Spinal cord (tissue), 10 donors: Measurements from ENCODE around the gene KLHDC3. TPM values are rescaled to one million over a fixed set of nuclear protein-coding genes. Genes with fewer than 3 reads are reported as not detected.
A peak's percentile ranks its signal among the peaks of the same experiment; 100 is the strongest.

Experiments
- DNase-seq, 6 donors: peaks; one replicate each; pipeline versions ENCODE4 v3.0.0 to v3.0.0-alpha.2; 2013 to 2015; ENCODE audit warnings: low spot score in 6 of 6, low read depth in 4 of 6
- H3K27ac ChIP-seq: one replicate; pipeline ENCODE4 v1.5.1; 2013; ENCODE audit warnings: low read depth, low read length, control low read depth
- H3K27me3 ChIP-seq: one replicate; pipeline ENCODE4 v1.6.1; 2013; ENCODE audit warnings: low read length; ENCODE audit not compliant: control insufficient read depth, insufficient read depth
- H3K36me3 ChIP-seq: one replicate; pipeline ENCODE4 v1.6.1; 2013; ENCODE audit warnings: low read length; ENCODE audit not compliant: control insufficient read depth, insufficient read depth
- H3K4me1 ChIP-seq: one replicate; pipeline ENCODE4 v1.6.1; 2013; ENCODE audit warnings: low read length; ENCODE audit not compliant: control insufficient read depth, insufficient read depth
- H3K4me3 ChIP-seq: one replicate; pipeline ENCODE4 v1.5.1; 2013; ENCODE audit warnings: low read depth, low read length, control low read depth
- H3K9me3 ChIP-seq: one replicate; pipeline ENCODE4 v1.6.1; 2013; ENCODE audit warnings: low read length; ENCODE audit not compliant: control insufficient read depth, insufficient read depth
- WGBS: methylation state at CpG from one replicate; pipeline ENCODE4 v1.1.5; 2013; ENCODE audit warnings: missing lambda C conversion rate; ENCODE audit not compliant: insufficient coverage; 5-methylcytosine and 5-hydroxymethylcytosine counted together
- polyA plus RNA-seq, 2 donors: library from polyadenylated mRNA; unstranded; fragments of 120-200 nt; gene quantifications; one replicate each; pipeline ENCODE4 v1.2.1, GENCODE V29; 2013; ENCODE audit not compliant: insufficient read length in 2 of 2
- total RNA-seq, 2 donors: library from RNA; depleted of rRNA in 1 of 2; stranded (reverse); fragments of 120-200 nt in 1 of 2; fragments of >200 nt in 1 of 2; gene quantifications; one replicate each; pipeline versions ENCODE4 v1.2.3 to v1.2.4, GENCODE V29; 2013 to 2014
- donor health status: healthy.

Gene KLHDC3
- total and polyA plus RNA-seq, 4 donors = 106 to 136 (median 127) TPM

DNA sequence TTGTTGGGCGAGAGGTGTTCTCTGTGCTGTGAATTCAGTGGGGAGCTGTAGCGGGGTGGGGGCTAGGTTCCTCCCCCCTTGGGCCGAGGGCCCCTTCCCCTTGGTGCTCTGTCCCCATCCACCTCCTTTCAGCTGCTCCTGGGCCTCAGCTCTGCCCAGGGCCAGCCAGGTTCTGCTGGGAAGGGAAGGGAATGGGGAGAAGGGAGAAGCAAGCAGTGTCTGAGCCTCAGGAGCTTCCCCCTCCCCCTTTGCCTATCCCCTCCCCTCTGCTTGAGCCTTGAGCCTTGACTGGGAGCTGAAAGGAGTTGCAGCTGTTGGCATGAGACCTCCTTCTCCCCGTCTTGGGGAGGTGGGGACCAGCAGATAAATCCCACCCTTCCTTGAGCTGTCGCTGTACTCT is 6.8 kb downstream of the KLHDC3 start:
- peaks cover 66% of the 10 kb centered on the region for H3K36me3 ChIP-seq
- no CpG with 5 or more reads among the region's 5 CpGs for WGBS

DNA sequence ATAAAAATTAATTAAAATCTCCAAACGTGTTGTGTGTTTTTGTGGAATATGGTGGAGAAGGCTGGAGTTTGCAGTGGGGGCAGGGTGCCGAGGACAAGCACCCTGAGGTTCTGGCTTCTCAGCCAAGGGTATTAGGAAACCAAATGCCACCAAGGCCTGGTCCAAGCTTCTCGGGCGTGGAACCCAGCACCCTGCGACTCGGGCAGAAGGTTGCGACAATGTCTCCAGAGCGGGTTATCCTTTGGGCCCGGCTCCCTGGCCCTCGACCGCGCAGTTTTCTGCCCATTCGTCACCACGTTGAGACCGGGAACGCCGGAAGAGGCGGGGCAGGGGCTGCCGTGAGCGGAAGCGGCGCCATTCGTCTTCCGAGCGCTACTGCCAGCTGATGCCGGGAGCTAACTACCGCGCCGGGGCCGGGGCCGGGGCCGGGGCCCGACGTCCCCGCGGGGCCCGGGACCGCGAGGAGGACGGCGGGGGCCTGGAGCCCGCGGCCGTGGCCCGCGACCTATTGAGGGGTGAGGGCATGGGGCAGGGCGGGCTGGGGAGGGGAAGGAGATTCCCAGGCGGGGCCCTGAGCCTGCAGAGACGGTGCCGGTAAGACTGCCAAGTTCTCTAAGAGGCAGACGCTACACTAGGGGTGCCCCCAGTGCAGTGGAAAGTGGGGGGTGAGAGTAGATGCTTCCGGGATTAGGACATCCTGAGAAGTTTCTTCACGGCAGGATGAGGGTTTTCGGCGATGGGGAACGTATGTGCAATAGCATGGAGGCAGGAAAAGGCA is 7.4 kb downstream of the KLHDC3 start, which contains the start of gene RRP36:
RRP36 (plus strand) TSS at position 354 of the 778 bp plus-strand sequence; CDS start at position 386, 32 bp downstream.
- peak within 1 kb of the TSS; percentile 77 for H3K4me3 ChIP-seq
- no peaks in the 10 kb centered on the region for H3K27me3 ChIP-seq
- peaks cover 72% of the 10 kb centered on the region for H3K36me3 ChIP-seq
- H3K9me3 ChIP-seq = no peaks in the 10 kb centered on the region
- peak; percentile 46 to 92 (median 66) for DNase-seq
- peaks cover 30% of the 10 kb centered on the region for H3K4me1 ChIP-seq
- WGBS = under 1% methylated on average over 56 of the region's 56 CpGs
- H3K27ac ChIP-seq = peak within 1 kb of the TSS; percentile 92

More for the DNA sequence above, 6.8 kb downstream of the KLHDC3 start:
- H3K4me3 ChIP-seq = peak overlapping the region; percentile 77
- DNase-seq = no peak
- H3K4me1 ChIP-seq = peaks cover 36% of the 10 kb centered on the region
- H3K9me3 ChIP-seq = no peaks in the 10 kb centered on the region
- no peaks in the 10 kb centered on the region for H3K27me3 ChIP-seq
- peak overlapping the region; percentile 92 for H3K27ac ChIP-seq

DNA sequence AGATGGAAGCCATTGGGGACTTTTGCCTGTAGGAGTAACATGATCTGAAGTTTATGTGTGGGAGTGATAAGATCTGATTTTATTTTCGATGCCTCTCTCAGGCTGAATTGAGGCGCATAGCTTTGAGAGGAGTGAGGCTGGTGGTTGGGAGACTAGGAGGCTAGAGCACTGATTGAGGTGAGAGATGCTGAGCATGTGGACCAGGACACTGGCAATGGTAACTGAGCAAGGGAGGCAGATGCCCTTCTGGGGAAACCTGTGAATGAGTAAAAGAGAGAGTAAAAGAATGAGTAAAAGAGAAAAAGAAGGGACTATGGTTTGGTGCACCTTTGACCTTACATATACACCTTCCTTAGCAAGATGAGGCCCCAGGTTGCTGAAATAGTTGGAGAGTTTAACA is 10.4 kb downstream of the KLHDC3 start:
- no peak for DNase-seq
- 100% methylated on average over 2 of the region's 2 CpGs for WGBS
- H3K9me3 ChIP-seq = no peaks in the 10 kb centered on the region
- no peak overlapping the region for H3K4me3 ChIP-seq
- peaks cover 74% of the 10 kb centered on the region for H3K36me3 ChIP-seq
- H3K27ac ChIP-seq = no peak overlapping the region
- H3K4me1 ChIP-seq = peaks cover 22% of the 10 kb centered on the region
- no peaks in the 10 kb centered on the region for H3K27me3 ChIP-seq

DNA sequence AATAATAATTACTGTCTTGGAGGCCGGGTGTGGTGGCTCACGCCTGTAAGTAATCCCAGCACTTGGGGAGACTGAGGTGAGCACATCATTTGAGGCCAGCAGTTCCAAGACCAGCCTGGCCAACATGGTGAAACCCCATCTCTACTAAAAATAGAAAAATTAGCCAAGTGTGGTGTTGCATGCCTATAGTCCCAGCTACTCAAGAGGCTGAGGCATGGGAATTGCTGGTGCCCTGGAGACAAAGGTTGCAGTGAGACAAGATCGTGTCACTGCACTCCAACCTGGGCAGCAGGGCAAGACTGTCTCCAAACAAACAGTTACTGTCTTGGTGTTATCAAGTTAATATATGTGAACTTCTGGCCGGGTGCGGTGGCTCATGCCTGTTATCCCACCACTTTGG is 12.3 kb downstream of the KLHDC3 start:
- DNase-seq = no peak
- Histone ChIP-seq H3K36me3 (peaks cover 74% of the 10 kb centered on the region), H3K27me3 (no peaks in the 10 kb centered on the region), H3K27ac (no peak overlapping the region), H3K4me3 (no peak overlapping the region), H3K4me1 (peaks cover 12% of the 10 kb centered on the region), H3K9me3 (no peaks in the 10 kb centered on the region)
- 100% methylated on average over 3 of the region's 5 CpGs for WGBS

DNA sequence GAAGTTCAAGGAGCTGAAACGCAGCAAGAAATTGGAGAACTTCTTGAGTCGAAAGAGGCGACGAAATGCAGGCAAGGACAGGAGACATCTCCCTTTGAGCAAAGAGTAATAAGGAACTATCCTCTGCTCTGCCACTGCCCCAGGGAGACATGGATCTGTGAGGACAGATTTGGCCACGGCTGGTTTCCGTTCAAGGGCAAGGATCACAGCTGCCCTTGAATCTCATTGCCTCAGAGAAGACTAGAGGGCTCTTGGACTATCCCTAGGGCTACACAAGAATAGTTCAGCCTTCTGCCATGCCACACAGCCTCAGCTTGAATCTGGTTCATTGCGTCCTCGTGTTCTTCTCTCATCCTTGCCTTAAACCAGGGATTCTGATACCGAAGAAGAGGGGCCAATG is 15.1 kb downstream of the KLHDC3 start:
- Histone ChIP-seq H3K4me1 (no peaks in the 10 kb centered on the region), H3K27ac (no peak overlapping the region), H3K36me3 (peaks cover 79% of the 10 kb centered on the region), H3K9me3 (no peaks in the 10 kb centered on the region), H3K27me3 (no peaks in the 10 kb centered on the region), H3K4me3 (no peak overlapping the region)
- DNase-seq = no peak
- WGBS = 94% methylated on average over 9 of the region's 9 CpGs

DNA sequence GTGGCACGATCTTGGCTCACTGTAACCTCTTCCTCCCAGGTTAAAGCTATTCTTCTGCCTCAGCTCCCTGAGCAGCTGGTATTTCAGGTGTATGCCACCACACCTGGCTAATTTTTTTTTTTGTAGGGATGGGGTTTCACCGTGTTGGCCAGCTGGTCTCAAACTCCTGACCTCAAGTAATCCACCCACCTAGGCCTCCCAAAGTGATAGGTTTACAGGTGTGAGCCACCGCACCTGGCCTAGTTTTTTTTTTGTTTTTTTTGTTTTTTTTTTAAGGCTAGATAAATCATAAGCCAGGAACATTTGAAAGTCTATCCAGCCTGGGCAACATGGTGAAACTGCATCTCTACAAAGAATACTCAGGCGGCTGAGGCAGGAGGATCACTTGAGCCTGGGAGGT is 18.3 kb downstream of the KLHDC3 start:
- H3K36me3 ChIP-seq = peaks cover 76% of the 10 kb centered on the region
- no peaks in the 10 kb centered on the region for H3K4me1 ChIP-seq
- no peaks in the 10 kb centered on the region for H3K27me3 ChIP-seq
- no peaks in the 10 kb centered on the region for H3K9me3 ChIP-seq
- no peak for DNase-seq
- H3K27ac ChIP-seq = no peak overlapping the region
- 100% methylated on average over 1 of the region's 4 CpGs for WGBS
- H3K4me3 ChIP-seq = no peak overlapping the region

DNA sequence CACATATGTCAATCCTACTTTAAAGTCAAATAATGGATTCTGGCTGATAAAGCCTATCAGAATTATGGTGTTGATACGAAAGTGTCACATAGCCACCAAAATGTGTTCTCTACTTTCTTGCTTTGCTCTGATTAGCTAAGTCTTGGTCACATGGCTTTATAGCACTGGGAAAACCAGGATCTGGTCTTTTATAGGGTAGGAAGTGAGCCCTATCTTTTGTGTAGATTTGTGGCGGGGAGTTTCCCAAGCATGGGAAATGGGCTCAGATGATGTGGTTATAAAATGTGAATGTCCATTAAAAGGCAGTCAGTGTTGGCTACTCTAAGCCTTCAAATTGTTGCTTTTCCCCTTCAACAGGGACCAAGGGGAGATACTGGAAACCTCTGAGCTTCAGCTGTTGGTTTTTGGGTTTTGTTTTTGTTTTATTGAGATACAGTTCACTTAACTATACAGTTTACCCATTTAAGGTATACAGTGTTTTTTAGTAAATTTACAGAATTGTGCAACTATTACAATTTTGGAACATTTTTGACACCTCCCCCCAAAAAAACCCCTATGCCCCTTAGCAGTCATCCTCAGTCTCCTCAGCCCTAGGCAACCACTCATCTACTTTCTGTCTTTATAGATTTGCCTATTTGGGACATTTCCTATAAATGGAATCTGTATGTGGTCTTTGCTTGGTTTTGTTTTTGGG is 19.6 kb downstream of the KLHDC3 start:
- WGBS = no CpG with 5 or more reads among the region's 2 CpGs
- H3K27me3 ChIP-seq = no peaks in the 10 kb centered on the region
- H3K4me3 ChIP-seq = no peak overlapping the region
- peaks cover 76% of the 10 kb centered on the region for H3K36me3 ChIP-seq
- no peaks in the 10 kb centered on the region for H3K4me1 ChIP-seq
- H3K27ac ChIP-seq = no peak overlapping the region
- no peak for DNase-seq
- H3K9me3 ChIP-seq = no peaks in the 10 kb centered on the region

DNA sequence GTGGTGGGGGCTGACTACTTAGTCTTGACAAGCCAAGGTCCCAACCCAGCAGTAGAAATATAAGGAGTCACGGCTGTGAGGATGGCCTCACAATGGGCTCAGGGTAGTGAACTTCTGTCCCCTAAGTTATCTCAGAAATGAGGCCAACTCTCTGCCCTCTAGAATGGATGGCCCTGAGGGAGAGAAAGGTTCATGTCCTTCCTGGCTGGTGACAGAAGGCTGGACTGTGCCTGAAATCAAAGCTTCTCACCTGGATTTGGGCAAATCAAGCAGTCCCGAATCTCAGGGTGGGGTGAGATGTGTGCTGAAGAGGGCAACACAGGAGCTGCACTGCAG is 20.1 kb downstream of the KLHDC3 start:
- Histone ChIP-seq H3K27ac (no peak overlapping the region), H3K4me1 (no peaks in the 10 kb centered on the region), H3K36me3 (peaks cover 76% of the 10 kb centered on the region), H3K27me3 (no peaks in the 10 kb centered on the region), H3K4me3 (no peak overlapping the region), H3K9me3 (no peaks in the 10 kb centered on the region)
- 78% methylated on average over 2 of the region's 2 CpGs for WGBS
- DNase-seq = no peak

DNA sequence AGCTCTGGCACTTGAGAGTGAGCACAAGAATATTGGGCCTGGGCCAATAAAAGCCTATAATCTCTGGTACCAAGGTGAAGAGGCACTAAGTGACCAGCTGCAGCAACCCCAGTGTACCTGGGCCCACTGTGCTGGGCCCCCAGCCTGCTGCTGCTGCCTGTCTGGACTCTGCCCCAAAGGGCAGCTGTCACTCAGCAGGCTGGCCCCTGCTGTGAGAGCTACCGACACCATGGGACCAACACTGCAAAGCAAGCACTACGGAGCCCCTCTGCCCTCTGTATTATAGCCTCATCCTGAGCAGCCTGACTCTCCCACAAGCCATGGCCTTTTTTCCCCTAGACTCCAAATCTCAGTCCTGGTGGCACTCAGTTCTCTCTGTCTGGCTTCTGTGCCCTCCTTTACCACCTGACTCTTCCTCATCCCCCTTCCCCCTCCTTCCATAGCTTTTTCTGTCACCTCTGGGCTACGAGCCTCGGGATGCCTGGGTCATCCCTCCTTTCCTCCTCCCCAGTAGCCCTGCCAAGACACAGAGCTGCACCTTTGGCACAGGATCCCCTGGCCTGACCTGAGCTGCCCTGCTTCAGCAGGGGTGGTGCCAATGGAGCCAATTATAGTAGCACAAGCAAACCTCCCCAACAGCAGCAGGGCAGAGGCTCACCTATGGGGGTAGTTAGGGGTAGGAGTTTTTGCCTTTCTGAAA is 21.6 kb downstream of the KLHDC3 start:
- Histone ChIP-seq H3K4me1 (no peaks in the 10 kb centered on the region), H3K27me3 (no peaks in the 10 kb centered on the region), H3K9me3 (no peaks in the 10 kb centered on the region), H3K27ac (no peak overlapping the region), H3K36me3 (peaks cover 77% of the 10 kb centered on the region), H3K4me3 (no peak overlapping the region)
- no peak for DNase-seq
- 83% methylated on average over 4 of the region's 4 CpGs for WGBS
